GM12891 (cell line): Measurements from ENCODE around the gene PCSK6.

Experiments used
- DNase-seq: peaks from one replicate; pipeline ENCODE4 v3.0.0; 2011; ENCODE audit warnings: low spot score; ENCODE audit not compliant: insufficient read length
- FAIRE-seq: peaks from 2 replicates; lab custom pipeline; 2011; peaks lifted over from hg19 to GRCh38; lab: Jason Lieb, UNC
- PAX5 ChIP-seq: IDR thresholded peaks from 2 replicates; pipeline ENCODE4 v1.6.1; 2011; ENCODE audit warnings: low read length, moderate library complexity, mild to moderate bottlenecking; ENCODE audit not compliant: insufficient read depth, severe bottlenecking
- POLR2A ChIP-seq: IDR thresholded peaks from 2 replicates; pipeline ENCODE4 v1.6.1; 2011; ENCODE audit warnings: low read depth, low read length, control low read depth
- POLR2AphosphoS5 ChIP-seq: IDR thresholded peaks from 2 replicates; pipeline ENCODE4 v1.6.1; 2011; ENCODE audit warnings: low read depth, low read length, control low read depth
- POU2F2 ChIP-seq: IDR thresholded peaks from 2 replicates; pipeline ENCODE4 v1.6.1; 2011; ENCODE audit warnings: low read depth, mild to moderate bottlenecking, control low read depth, low read length, moderate library complexity
- SPI1 ChIP-seq: IDR thresholded peaks from 2 replicates; pipeline ENCODE4 v1.6.1; 2011; ENCODE audit warnings: low read depth, low read length, control low read depth
- TAF1 ChIP-seq: IDR thresholded peaks from 2 replicates; pipeline ENCODE4 v1.6.1; 2011; ENCODE audit warnings: low read depth, low read length, control low read depth

PCSK6 gene

DNA sequence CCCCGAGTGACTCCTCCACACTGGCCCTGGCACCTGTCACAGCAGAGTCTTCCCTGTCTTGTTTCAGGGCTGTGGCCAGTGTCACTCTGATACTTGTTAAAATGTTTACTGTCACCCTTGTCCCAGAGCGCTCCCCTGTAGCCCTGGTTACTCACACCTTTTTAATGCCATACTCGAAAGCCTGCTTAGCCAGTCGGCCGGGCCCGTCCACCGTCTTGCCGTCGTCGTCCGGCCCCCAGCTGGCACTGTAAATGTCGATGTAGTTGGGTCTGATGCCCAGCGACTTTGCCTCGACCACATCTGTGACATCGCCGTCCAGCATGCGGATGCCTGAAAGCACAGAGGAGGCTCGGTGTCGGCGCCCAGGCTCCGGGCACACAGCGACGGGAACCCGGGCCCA, 91.3 kb downstream of the PCSK6 start:
- no peak for DNase-seq
- no peak for FAIRE-seq
- no peak for TF ChIP-seq SPI1
- no peak for TF ChIP-seq PAX5
- no peak for TF ChIP-seq POLR2AphosphoS5
- no peak for TF ChIP-seq POLR2A
- no peak for TF ChIP-seq POU2F2
- TF ChIP-seq TAF1: no peak

GRCh38 chr15:101397521-101398003, 91.9 kb downstream of the PCSK6 start:
- FAIRE-seq (no peak), DNase-seq (no peak)
- TF ChIP-seq POU2F2: no peak
- TF ChIP-seq POLR2A: no peak
- TF ChIP-seq PAX5: no peak
- no peak for TF ChIP-seq POLR2AphosphoS5
- TF ChIP-seq TAF1: no peak
- no peak for TF ChIP-seq SPI1

- FAIRE-seq (no peak), DNase-seq (no peak)
- TF ChIP-seq PAX5 (no peak), POLR2AphosphoS5 (no peak), SPI1 (no peak), POU2F2 (no peak), TAF1 (no peak)
Measured at GRCh38 chr15:101396484-101397261, 92.8 kb downstream of the PCSK6 start.

DNA sequence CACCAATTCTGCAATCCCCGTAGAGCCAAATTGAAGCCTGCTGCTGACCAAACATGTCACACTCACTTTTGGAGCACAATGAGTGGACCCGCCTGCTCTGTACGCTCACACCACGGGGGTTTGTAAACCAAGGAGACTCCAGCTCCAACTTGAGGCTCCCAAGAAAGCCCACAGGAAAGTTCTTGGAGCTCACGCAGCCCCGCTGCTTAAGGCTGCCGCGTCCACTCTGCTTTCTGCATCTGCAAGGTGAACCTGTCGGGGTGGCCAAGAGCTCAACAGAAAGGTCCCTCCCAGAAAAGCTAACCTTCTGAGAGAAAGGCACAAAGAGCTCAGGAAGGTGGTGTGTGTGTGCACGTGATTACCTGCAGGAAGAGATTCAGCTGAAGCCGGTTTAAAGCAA, 94.9 kb downstream of the PCSK6 start:
- FAIRE-seq: no peak

GRCh38 chr15:101394056-101394630, 95.4 kb downstream of the PCSK6 start:
- FAIRE-seq (no peak), DNase-seq (no peak)
- no peak for TF ChIP-seq POU2F2

More for the DNA sequence above, 94.9 kb downstream of the PCSK6 start:
- DNase-seq: no peak
- TF ChIP-seq PAX5 (no peak), POLR2A (no peak), POLR2AphosphoS5 (no peak), POU2F2 (no peak), SPI1 (no peak), TAF1 (no peak)

DNA sequence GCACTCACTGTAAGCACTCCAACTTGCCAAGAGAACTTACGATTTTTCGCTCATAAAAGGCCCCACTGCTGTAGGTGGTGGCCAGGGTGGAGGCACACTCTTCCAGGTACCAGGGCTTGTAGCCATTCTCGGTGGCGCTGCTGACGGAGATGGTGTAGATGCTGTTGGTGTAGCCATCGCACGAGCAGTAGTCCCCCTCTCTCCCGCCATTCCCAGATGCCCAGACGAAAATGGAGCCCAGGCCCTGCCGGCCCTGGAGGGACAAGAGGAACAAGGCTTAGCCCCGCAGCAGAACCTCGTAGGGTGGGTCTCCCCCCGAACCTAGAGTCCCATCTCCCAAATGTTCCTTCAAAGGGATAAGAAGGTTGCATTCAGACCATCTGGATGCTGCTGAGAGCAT, 96.3 kb downstream of the PCSK6 start:
- no peak for DNase-seq
- no peak for TF ChIP-seq PAX5
- no peak for FAIRE-seq

- TF ChIP-seq POU2F2 (no peak), PAX5 (no peak)
- no peak for FAIRE-seq
Measured at GRCh38 chr15:101391981-101392640, 97.4 kb downstream of the PCSK6 start.

DNA sequence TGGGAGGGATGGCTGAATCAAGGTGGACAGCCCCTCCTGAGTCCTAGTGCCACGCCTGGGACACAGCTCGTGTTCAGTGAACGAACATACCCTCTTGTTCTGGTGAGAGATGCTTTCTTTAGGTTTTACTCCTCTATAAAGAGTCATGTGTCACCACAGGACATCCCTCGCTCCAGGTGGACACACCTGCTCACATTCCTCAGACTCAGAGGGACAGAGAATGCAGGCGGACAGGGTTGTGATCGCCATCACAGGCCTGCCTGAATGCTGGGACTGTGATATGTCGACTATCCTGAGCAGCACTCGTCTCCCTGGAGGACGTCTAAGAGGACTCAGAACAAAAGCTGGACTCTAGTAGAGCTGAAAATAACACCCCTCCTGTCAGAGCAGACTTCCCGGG, 98.1 kb downstream of the PCSK6 start:
- DNase-seq (no peak), FAIRE-seq (no peak)
- TF ChIP-seq SPI1: no peak
- no peak for TF ChIP-seq POLR2A
- no peak for TF ChIP-seq POLR2AphosphoS5
- TF ChIP-seq POU2F2: no peak

More at GRCh38 chr15:101391981-101392640, 97.4 kb downstream of the PCSK6 start:
- DNase-seq: no peak

GRCh38 chr15:101390462-101390861, 99.0 kb downstream of the PCSK6 start:
- DNase-seq (no peak), FAIRE-seq (no peak)
- TF ChIP-seq POLR2AphosphoS5: no peak

GRCh38 chr15:101390060-101390459, 99.4 kb downstream of the PCSK6 start:
- FAIRE-seq (no peak), DNase-seq (no peak)
- TF ChIP-seq POLR2A (no peak), SPI1 (no peak), POLR2AphosphoS5 (no peak), PAX5 (no peak), TAF1 (no peak), POU2F2 (no peak)

GRCh38 chr15:101389362-101389761, 100.1 kb downstream of the PCSK6 start:
- TF ChIP-seq POLR2AphosphoS5 (no peak), SPI1 (no peak), POU2F2 (no peak), PAX5 (no peak), TAF1 (no peak), POLR2A (no peak)
- FAIRE-seq (no peak), DNase-seq (no peak)
